HepG2 (cell line): ENCODE measurements around the gene BEAN1. TPM values are rescaled to one million over a fixed set of nuclear protein-coding genes. Genes with fewer than 3 reads are reported as not detected.

ENCODE experiments used
- ARNT2 ChIP-seq: sonication (generic); formaldehyde crosslinking; IDR thresholded peaks from 2 replicates; pipeline ENCODE4 v1.8.0; 2022; ENCODE audit warnings: mild to moderate bottlenecking, low read depth, missing genetic modification reagents, moderate library complexity
- ATM ChIP-seq: fragments of 450-650 bp; IDR thresholded peaks from 2 replicates; pipeline ENCODE4 v1.7.1; 2017; ENCODE audit warnings: mild to moderate bottlenecking, borderline replicate concordance
- BATF2 ChIP-seq: sonication (generic); formaldehyde crosslinking; IDR thresholded peaks from 2 replicates; pipeline ENCODE4 v1.8.0; 2022; ENCODE audit warnings: mild to moderate bottlenecking, missing genetic modification reagents, moderate library complexity
- BRD4 ChIP-seq: sonication (generic); formaldehyde crosslinking; IDR thresholded peaks from 2 replicates; pipeline ENCODE4 v1.4.0; 2020; ENCODE audit warnings: missing genetic modification reagents
- CERS6 ChIP-seq: sonication (generic); formaldehyde crosslinking; IDR thresholded peaks from 2 replicates; pipeline ENCODE4 v1.5.0; 2020; ENCODE audit warnings: missing genetic modification reagents
- CHCHD3 ChIP-seq: sonication (generic); formaldehyde crosslinking; IDR thresholded peaks from 2 replicates; pipeline ENCODE4 v1.8.0; 2022; ENCODE audit warnings: mild to moderate bottlenecking, missing genetic modification reagents, moderate library complexity
- GFI1 ChIP-seq: sonication (generic); formaldehyde crosslinking; IDR thresholded peaks from 2 replicates; pipeline ENCODE4 v1.5.0; 2020; ENCODE audit warnings: missing genetic modification reagents, mild to moderate bottlenecking, borderline replicate concordance
- NR1H2 ChIP-seq: sonication (generic); formaldehyde crosslinking; IDR thresholded peaks from 2 replicates; pipeline ENCODE4 v1.8.1; 2022; ENCODE audit warnings: low read depth, missing genetic modification reagents, borderline replicate concordance
- NRL ChIP-seq: sonication (generic); formaldehyde crosslinking; IDR thresholded peaks from 2 replicates; pipeline ENCODE4 v1.5.0; 2020; ENCODE audit warnings: missing genetic modification reagents, mild to moderate bottlenecking, moderate library complexity, borderline replicate concordance
- ONECUT2 ChIP-seq: sonication (generic); formaldehyde crosslinking; IDR thresholded peaks from 2 replicates; pipeline ENCODE4 v1.4.0; 2020; ENCODE audit warnings: missing genetic modification reagents
- PHB2 ChIP-seq: fragments of 450-650 bp; IDR thresholded peaks from 2 replicates; pipeline ENCODE4 v1.6.1; 2018; ENCODE audit not compliant: partially characterized antibody
- SP140L ChIP-seq: sonication (generic); formaldehyde crosslinking; IDR thresholded peaks from 2 replicates; pipeline ENCODE4 v1.4.0; 2020; ENCODE audit warnings: missing genetic modification reagents, borderline replicate concordance
- TAF1 ChIP-seq: sonication (generic); formaldehyde crosslinking; IDR thresholded peaks from 2 replicates; pipeline ENCODE4 v1.4.0; 2020; ENCODE audit warnings: missing genetic modification reagents
- ZFX ChIP-seq: sonication (generic); formaldehyde crosslinking; IDR thresholded peaks from 2 replicates; pipeline ENCODE4 v1.4.0; 2020; ENCODE audit warnings: mild to moderate bottlenecking, low read depth, missing genetic modification reagents, moderate library complexity
- ZNF121 ChIP-seq: sonication (generic); formaldehyde crosslinking; IDR thresholded peaks from 2 replicates; pipeline ENCODE4 v1.5.0; 2020; ENCODE audit warnings: mild to moderate bottlenecking, missing genetic modification reagents
- ZNF136 ChIP-seq: sonication (generic); formaldehyde crosslinking; IDR thresholded peaks from 2 replicates; pipeline ENCODE4 v1.8.1; 2022; ENCODE audit warnings: low read depth, mild to moderate bottlenecking, moderate library complexity, missing genetic modification reagents
- ZNF260 ChIP-seq: sonication (generic); formaldehyde crosslinking; IDR thresholded peaks from 2 replicates; pipeline ENCODE4 v1.4.0; 2020; ENCODE audit warnings: missing genetic modification reagents, low read depth, mild to moderate bottlenecking, borderline replicate concordance
- ZNF281 ChIP-seq: sonication (generic); formaldehyde crosslinking; IDR thresholded peaks from 2 replicates; pipeline ENCODE4 v1.4.0; 2020; ENCODE audit warnings: missing genetic modification reagents, borderline replicate concordance
- ZNF432 ChIP-seq: sonication (generic); formaldehyde crosslinking; IDR thresholded peaks from 2 replicates; pipeline ENCODE4 v1.5.0; 2020; ENCODE audit warnings: missing genetic modification reagents, mild to moderate bottlenecking, borderline replicate concordance
- ZNF44 ChIP-seq: sonication (generic); formaldehyde crosslinking; IDR thresholded peaks from 2 replicates; pipeline ENCODE4 v1.5.1; 2020; ENCODE audit warnings: mild to moderate bottlenecking, missing genetic modification reagents
- ZNF468 ChIP-seq: sonication (generic); formaldehyde crosslinking; IDR thresholded peaks from 2 replicates; pipeline ENCODE4 v1.8.0; 2022; ENCODE audit warnings: mild to moderate bottlenecking, moderate library complexity, missing genetic modification reagents
- ZNF496 ChIP-seq: sonication (generic); formaldehyde crosslinking; IDR thresholded peaks from 2 replicates; pipeline ENCODE4 v1.8.1; 2023; ENCODE audit warnings: mild to moderate bottlenecking, moderate library complexity, missing genetic modification reagents; ENCODE audit not compliant: insufficient replicate concordance
- ZNF557 ChIP-seq: sonication (generic); formaldehyde crosslinking; IDR thresholded peaks from 2 replicates; pipeline ENCODE4 v1.4.0; 2020; ENCODE audit warnings: missing genetic modification reagents
- ZNF691 ChIP-seq: sonication (generic); formaldehyde crosslinking; IDR thresholded peaks from 2 replicates; pipeline ENCODE4 v1.4.0; 2020; ENCODE audit warnings: missing genetic modification reagents, low read depth, mild to moderate bottlenecking, borderline replicate concordance
- ZNF703 ChIP-seq: sonication (generic); formaldehyde crosslinking; IDR thresholded peaks from 2 replicates; pipeline ENCODE4 v1.5.1; 2020; ENCODE audit warnings: missing genetic modification reagents, mild to moderate bottlenecking, moderate library complexity, borderline replicate concordance
- ZSCAN9 ChIP-seq: IDR thresholded peaks from 2 replicates; pipeline ENCODE4 v1.6.1; 2016; ENCODE audit warnings: borderline replicate concordance
- polyA plus RNA-seq, 8 experiments: library from polyadenylated mRNA; depleted of rRNA in 3 of 8; stranded (reverse) in 7 of 8; unstranded in 1 of 8; fragments of >200 nt; fragmentation: Illumina TruSeq in 4 of 8; extraction: Trizol in 4 of 8; gene quantifications; 2 replicates each; pipeline versions ENCODE4 v1.2.1 to v1.2.3, GENCODE V29; 2011 to 2016; ENCODE audit warnings: low read depth in 4 of 8, missing spikeins in 1 of 8, mixed read lengths in 1 of 8; ENCODE audit not compliant: insufficient read depth in 1 of 8
- total RNA-seq, 5 experiments: library from RNA; depleted of rRNA; stranded (reverse); fragments of >200 nt; fragmentation: Illumina TruSeq; extraction: Trizol; gene quantifications; 2 replicates each; pipeline ENCODE4 v1.2.3, GENCODE V29; 2016; ENCODE audit warnings: low read depth in 1 of 5

Gene BEAN1
- total and polyA plus RNA-seq, 2 of the 13 experiments (the other 11 are each of a cell fraction or from before 2014, with no cell fraction given): 0.53 to 1.4 TPM

GRCh38 chr16:66513111-66513723 lies 86.1 kb downstream of the BEAN1 start (continued):
- TF ChIP-seq ZNF691 (no peak), CHCHD3 (CRISPR knock-in tag) (no peak), GFI1 (CRISPR knock-in tag) (no peak), PHB2 (no peak), NRL (no peak), CERS6 (CRISPR knock-in tag) (no peak), ZNF468 (no peak), ZNF557 (CRISPR knock-in tag) (no peak), ZSCAN9 (CRISPR knock-in tag) (no peak), ZNF121 (no peak), ZNF44 (CRISPR knock-in tag) (no peak), ZNF703 (CRISPR knock-in tag) (no peak), BATF2 (no peak), NR1H2 (CRISPR knock-in tag) (no peak), ZNF281 (no peak), ONECUT2 (CRISPR knock-in tag) (no peak), ZFX (CRISPR knock-in tag) (no peak), SP140L (CRISPR knock-in tag) (no peak), ZNF496 (CRISPR knock-in tag) (no peak), TAF1 (CRISPR knock-in tag) (no peak), ZNF432 (no peak), ZNF136 (CRISPR knock-in tag) (no peak), ARNT2 (CRISPR knock-in tag) (no peak), ATM (no peak), ZNF260 (CRISPR knock-in tag) (no peak), BRD4 (no peak)
